HEK293 (cell line): ENCODE data around the gene PPP4R3C.
"Not testable (repeated sequence)": the region's sequence is repeated elsewhere in the genome, so short reads cannot be mapped to it uniquely, and the experiment has no call there.

ENCODE experiments used
- ZBTB21 ChIP-seq: fragments of 450-650 bp; formaldehyde crosslinking; IDR thresholded peaks from 2 replicates; pipeline ENCODE4 v1.5.1; 2017; ENCODE audit warnings: missing biosample characterization, missing genetic modification characterization
- ZFP37 ChIP-seq: fragments of 450-650 bp; formaldehyde crosslinking; IDR thresholded peaks from 2 replicates; pipeline ENCODE4 v1.5.1; 2016; ENCODE audit warnings: missing biosample characterization, missing genetic modification characterization
- ZNF155 ChIP-seq: fragments of 450-650 bp; formaldehyde crosslinking; IDR thresholded peaks from 2 replicates; pipeline ENCODE4 v1.5.1; 2016; ENCODE audit warnings: missing biosample characterization, missing genetic modification characterization
- ZNF223 ChIP-seq: fragments of 450-650 bp; formaldehyde crosslinking; IDR thresholded peaks from 2 replicates; pipeline ENCODE4 v1.5.1; 2016; ENCODE audit warnings: missing biosample characterization, missing genetic modification characterization
- ZNF274 ChIP-seq, 2 experiments: fragments of 200-500 bp in 1 of 2; fragments of 450-650 bp in 1 of 2; sonication (Bioruptor generic) in 1 of 2; formaldehyde crosslinking in 1 of 2; IDR thresholded peaks; 2 replicates each; pipeline versions ENCODE4 v1.5.1 to v1.6.1; 2014 to 2016; ENCODE audit warnings: borderline replicate concordance in 1 of 2, inconsistent platforms in 1 of 2, low read length in 1 of 2, missing biosample characterization in 1 of 2, missing genetic modification characterization in 1 of 2
- ZNF37A ChIP-seq: fragments of 450-650 bp; IDR thresholded peaks from 2 replicates; pipeline ENCODE4 v1.5.1; 2018; ENCODE audit warnings: missing biosample characterization, missing genetic modification characterization
- ZNF473 ChIP-seq: fragments of 450-650 bp; formaldehyde crosslinking; IDR thresholded peaks from 2 replicates; pipeline ENCODE4 v1.5.1; 2017; ENCODE audit warnings: missing biosample characterization, missing genetic modification characterization
- ZNF792 ChIP-seq: fragments of 450-650 bp; formaldehyde crosslinking; IDR thresholded peaks from 2 replicates; pipeline ENCODE4 v1.5.1; 2016; ENCODE audit warnings: missing biosample characterization, missing genetic modification characterization

DNA sequence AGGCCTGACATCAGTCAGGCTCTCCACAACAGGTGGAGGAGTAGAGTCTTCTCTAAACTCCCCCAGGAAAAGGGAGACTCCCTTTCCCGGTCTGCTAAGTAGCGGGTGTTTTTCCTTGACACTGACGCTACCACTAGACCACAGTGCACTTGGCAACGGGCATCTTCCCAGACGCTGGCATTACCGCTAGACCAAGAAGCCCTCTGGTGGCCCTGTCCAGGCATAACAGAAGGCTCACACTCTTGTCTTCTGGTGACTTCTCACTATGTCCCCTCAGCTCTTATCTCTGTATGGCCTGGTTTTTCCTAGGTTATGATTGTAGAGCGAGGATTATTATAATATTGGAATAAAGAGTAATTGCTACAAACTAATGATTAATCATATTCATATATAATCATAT is 20.7 kb downstream of the PPP4R3C start:
- TF ChIP-seq ZNF792 (tag by site-specific recombination); ZNF274 (IDR thresholded peaks at IDR 0.05; ENCODE audit: low read length); ZNF274 (tag by site-specific recombination; IDR thresholded peaks at IDR 0.05; ENCODE audit: borderline replicate concordance); ZNF473 (tag by site-specific recombination); ZFP37 (tag by site-specific recombination); ZBTB21 (tag by site-specific recombination); ZNF155 (tag by site-specific recombination); ZNF223 (tag by site-specific recombination); ZNF37A (tag by site-specific recombination): not testable (repeated sequence)
